K562 (cell line): Measurements from ENCODE around the gene COL5A1. TPM values are rescaled to one million over a fixed set of nuclear protein-coding genes. Genes with fewer than 3 reads are reported as not detected.

Experiments
- ATAC-seq: fragments of 200-7000 bp; cut with Tn5 transposase; 3 replicates; pipeline ENCODE4 v1.9.1; 2020; ENCODE audit warnings: moderate library complexity
- BruUV-seq: library from RNA; stranded (reverse); fragments of 400-500 nt; replicated peaks from 2 replicates; lab custom pipeline; 2021; lab: Mats Ljungman, UMichigan
- CTCF ChIA-PET: fragments of 300-600 bp; formaldehyde crosslinking; extraction: SDS; loops from one replicate; lab custom pipeline; 2021; ENCODE audit warnings: low intra/inter-chr PET ratio; lab: Yijun Ruan, JAX
- POLR2A ChIA-PET: fragments of 300-600, 350-650 bp; sonication (Branson Sonifier 250); formaldehyde crosslinking; extraction: SDS; loops from one replicate; lab custom pipeline; 2021; ENCODE audit warnings: antibody characterized with exemption, inconsistent platforms; lab: Yijun Ruan, JAX
- DNase-seq, 4 experiments: peaks; one replicate each; pipeline versions ENCODE4 v3.0.0 to v3.0.0-alpha.2; 2011 to 2018; ENCODE audit warnings: low spot score in 3 of 4, mixed read lengths in 3 of 4; ENCODE audit errors: extremely low read depth in 1 of 4
- FAIRE-seq: peaks from 2 replicates; lab custom pipeline; 2011; peaks lifted over from hg19 to GRCh38; lab: Jason Lieb, UNC
- H2AFZ ChIP-seq: 2 replicates; pipeline ENCODE4 v1.6.0; 2011; ENCODE audit warnings: low read depth, low read length, control low read depth, inconsistent platforms
- H3K27ac ChIP-seq: fragments of 200-600 bp; 3 replicates; pipeline ENCODE4 v1.8.0; 2011; ENCODE audit warnings: low read depth, mild to moderate bottlenecking, control low read depth, inconsistent platforms, low read length, moderate library complexity, mixed read lengths; ENCODE audit errors: extremely low read depth
- H3K27me3 ChIP-seq, 2 experiments: fragments of 300-600 bp in 1 of 2; 2 replicates in 1 of 2; 3 replicates in 1 of 2; pipeline versions ENCODE4 v1.6.0 to v1.8.0; 2011; ENCODE audit warnings: inconsistent platforms in 2 of 2, low read length in 2 of 2, mild to moderate bottlenecking in 1 of 2, mixed read lengths in 1 of 2, moderate library complexity in 1 of 2; ENCODE audit not compliant: control insufficient read depth in 2 of 2, insufficient read depth in 2 of 2
- H3K36me3 ChIP-seq: fragments of 300-600 bp; 3 replicates; pipeline ENCODE4 v1.8.0; 2011; ENCODE audit warnings: mild to moderate bottlenecking, low read length, inconsistent platforms; ENCODE audit not compliant: control insufficient read depth, insufficient read depth
- H3K4me1 ChIP-seq, 2 experiments: fragments of 200-600 bp in 1 of 2; replicated peaks in 1 of 2; 2 replicates in 1 of 2; 3 replicates in 1 of 2; pipeline versions ENCODE4 v1.5.1 to v1.8.0; 2011; ENCODE audit warnings: inconsistent platforms in 2 of 2, low read length in 2 of 2, mild to moderate bottlenecking in 1 of 2, mixed read lengths in 1 of 2, moderate library complexity in 1 of 2; ENCODE audit not compliant: control insufficient read depth in 2 of 2, insufficient read depth in 2 of 2
- H3K4me2 ChIP-seq: 2 replicates; pipeline ENCODE4 v1.6.1; 2011; ENCODE audit warnings: low read length, control low read depth, inconsistent platforms, mixed read lengths; ENCODE audit not compliant: insufficient read depth
- H3K4me3 ChIP-seq: fragments of 200-600 bp; sonication (generic), shearing (Covaris generic); 2 replicates; pipeline ENCODE4 v1.5.1; 2016; ENCODE audit warnings: control low read depth, inconsistent platforms
- H3K79me2 ChIP-seq: fragments of 200-600 bp; 3 replicates; pipeline ENCODE4 v1.8.0; 2011; ENCODE audit warnings: low read length, inconsistent platforms; ENCODE audit not compliant: control insufficient read depth, insufficient read depth
- H3K9ac ChIP-seq, 2 experiments: 2 replicates each; pipeline versions ENCODE4 v1.6.0 to v1.6.1; 2011; ENCODE audit warnings: low read depth in 2 of 2, low read length in 2 of 2, control low read depth in 1 of 2, inconsistent platforms in 1 of 2, mild to moderate bottlenecking in 1 of 2, mixed read lengths in 1 of 2; ENCODE audit not compliant: insufficient read depth in 1 of 2
- H3K9me1 ChIP-seq: one replicate; pipeline ENCODE4 v1.6.0; 2011; ENCODE audit warnings: inconsistent platforms, mild to moderate bottlenecking, low read length, moderate library complexity; ENCODE audit not compliant: control insufficient read depth, insufficient read depth
- H3K9me3 ChIP-seq: replicated peaks from 2 replicates; pipeline ENCODE4 v1.5.1; 2011; ENCODE audit warnings: low read depth, low read length, inconsistent platforms; ENCODE audit not compliant: control insufficient read depth, insufficient read depth
- H4K20me1 ChIP-seq: replicated peaks from 2 replicates; pipeline ENCODE4 v1.6.1; 2011; ENCODE audit warnings: low read length, inconsistent platforms, mixed read lengths; ENCODE audit not compliant: control insufficient read depth, insufficient read depth
- CBX1 ChIP-seq: sonication (generic); IDR thresholded peaks from 2 replicates; pipeline ENCODE4 v1.6.1; 2016; ENCODE audit warnings: antibody characterized with exemption, low read depth, mild to moderate bottlenecking
- E2F4 ChIP-seq: sonication (generic); formaldehyde crosslinking; IDR thresholded peaks from 2 replicates; pipeline ENCODE4 v1.8.0; 2022; ENCODE audit warnings: mild to moderate bottlenecking, low read depth, missing genetic modification reagents
- FOXA3 ChIP-seq, 2 experiments: fragments of 450-650 bp in 1 of 2; sonication (generic) in 1 of 2; formaldehyde crosslinking; IDR thresholded peaks in 1 of 2; conservative IDR thresholded peaks in 1 of 2; 2 replicates each; pipeline versions ENCODE4 v1.4.0 to v1.8.0; 2020 to 2022; ENCODE audit warnings: mild to moderate bottlenecking in 2 of 2, missing genetic modification reagents in 1 of 2
- GTF3C2 ChIP-seq: IDR thresholded peaks from 3 replicates; pipeline ENCODE4 v1.6.1; 2011; ENCODE audit warnings: borderline replicate concordance, mild to moderate bottlenecking, moderate library complexity; ENCODE audit not compliant: insufficient read length; ENCODE audit errors: extremely low read depth
- HDAC1 ChIP-seq, 2 experiments: fragments of 450-650 bp; IDR thresholded peaks; 2 replicates each; pipeline ENCODE4 v1.6.1; 2016 to 2017; ENCODE audit warnings: inconsistent platforms in 1 of 2, mild to moderate bottlenecking in 1 of 2, moderate library complexity in 1 of 2
- JUNB ChIP-seq: fragments of 450-650 bp; formaldehyde crosslinking; conservative IDR thresholded peaks from 2 replicates; pipeline ENCODE4 v1.4.0; 2020; ENCODE audit warnings: mild to moderate bottlenecking
- MAX ChIP-seq: sonication (generic); formaldehyde crosslinking; IDR thresholded peaks from 2 replicates; pipeline ENCODE4 v1.9.0; 2022; ENCODE audit warnings: mild to moderate bottlenecking, missing genetic modification reagents
- MEIS2 ChIP-seq: fragments of 450-650 bp; IDR thresholded peaks from 2 replicates; pipeline ENCODE4 v1.6.1; 2014; ENCODE audit warnings: mild to moderate bottlenecking; ENCODE audit not compliant: partially characterized antibody
- MNT ChIP-seq, 2 experiments: fragments of 450-650 bp; conservative IDR thresholded peaks; 2 replicates each; pipeline ENCODE4 v1.6.1; 2017; ENCODE audit warnings: mild to moderate bottlenecking in 2 of 2, moderate library complexity in 2 of 2
- PRMT5 ChIP-seq: sonication (generic); formaldehyde crosslinking; IDR thresholded peaks from 2 replicates; pipeline ENCODE4 v1.5.0; 2020; ENCODE audit warnings: missing genetic modification reagents
- SMARCA5 ChIP-seq: fragments of 450-650 bp; IDR thresholded peaks from 2 replicates; pipeline ENCODE4 v1.6.1; 2016
- TEAD1 ChIP-seq, 2 experiments: fragments of 450-650 bp in 1 of 2; sonication (generic) in 1 of 2; formaldehyde crosslinking; IDR thresholded peaks; 2 replicates each; pipeline versions ENCODE4 v1.4.0 to v1.8.0; 2020 to 2022; ENCODE audit warnings: mild to moderate bottlenecking in 2 of 2, missing genetic modification reagents in 1 of 2
- ZNF785 ChIP-seq: fragments of 250-450 bp; sonication (Bioruptor Pico); IDR thresholded peaks from 2 replicates; pipeline ENCODE4 v1.4.0; 2020; ENCODE audit warnings: mild to moderate bottlenecking
- WGBS: fragments of 100-300 bp; shearing (Covaris generic); methylation state at CpG from one replicate; pipeline ENCODE4 v1.1.6; 2016; ENCODE audit warnings: low coverage, mixed read lengths; ENCODE audit not compliant: insufficient coverage; ENCODE audit errors: missing lambda C conversion rate; 5-methylcytosine and 5-hydroxymethylcytosine counted together
- in situ Hi-C: fragments of 300-500 bp; cut with MboI; formaldehyde crosslinking; loops from 4 replicates; pipeline ENCODE4 v1.15.0; 2018; ENCODE audit warnings: inconsistent platforms, mixed read lengths
- intact Hi-C: fragments of 100-400 bp; cut with micrococcal nuclease; formaldehyde crosslinking; loops from 2 replicates; pipeline ENCODE4 v1.14.2; 2022
- polyA plus RNA-seq, 8 experiments: library from polyadenylated mRNA; depleted of rRNA in 4 of 8; stranded (reverse) in 5 of 8; unstranded in 3 of 8; fragments of >200 nt; fragmentation: Nextera tagmentation in 2 of 8; fragmentation: Illumina TruSeq in 1 of 8; extraction: Ambion mirVana in 2 of 8; extraction: Trizol in 1 of 8; gene quantifications; 2 replicates each; pipeline versions ENCODE4 v1.2.1 to v1.2.3, GENCODE V29; 2011 to 2014; ENCODE audit warnings: inconsistent platforms in 1 of 8, missing spikeins in 1 of 8
- total RNA-seq, 7 experiments: library from RNA; depleted of rRNA in 6 of 7; stranded (reverse); fragments of >200 nt in 6 of 7; fragmentation: Illumina TruSeq in 2 of 7; extraction: Trizol in 2 of 7; gene quantifications; 2 replicates each; pipeline versions ENCODE4 v1.2.1 to v1.2.3, GENCODE V29; 2011 to 2021; ENCODE audit warnings: low replicate concordance in 1 of 7

Gene COL5A1
- total and polyA plus RNA-seq, 9 of the 15 experiments (the other 6 are each of a cell fraction or from before 2014, with no cell fraction given), result under 0.01 to 0.13 (median 0.04) TPM; not detected in 6

- no peak for TF ChIP-seq GTF3C2
- TF ChIP-seq MAX (CRISPR knock-in tag), result no peak
Measured at GRCh38 chr9:134892221-134892620, 250.6 kb downstream of the COL5A1 start (continued).

- FAIRE-seq, result no peak
- POLR2A ChIA-PET, result no interaction called here
- no peaks in the 10 kb centered on the region for H3K9me3 ChIP-seq
- intact Hi-C loops (no loop called here), in situ Hi-C loops (no loop called here)
- no peaks in the 10 kb centered on the region for H3K79me2 ChIP-seq
- 0% methylated on average over 7 of the region's 7 CpGs for WGBS
- H3K4me1 ChIP-seq, result no peaks in the 10 kb centered on the region
- H2AFZ ChIP-seq, result no peak overlapping the region
- peaks cover 8 to 23% of the 10 kb centered on the region in 2 experiments; a peak in 3 of 5 replicates for H3K27me3 ChIP-seq
- DNase-seq, result no peak
- no peak overlapping the region for H3K4me3 ChIP-seq
- H3K4me2 ChIP-seq, result no peak overlapping the region
- no peaks in the 10 kb centered on the region for H3K36me3 ChIP-seq
- no peak overlapping the region for H3K9ac ChIP-seq
- H3K27ac ChIP-seq, result no peak overlapping the region
- ATAC-seq, result no peak
- H3K9me1 ChIP-seq, result no peaks in the 10 kb centered on the region
- 0 out of 2 replicates have a peak, but pooled peaks cover 3% of the 10 kb centered on the region for H4K20me1 ChIP-seq
- CTCF ChIA-PET, result no interaction called here
- BruUV-seq, result no TSS peak
- TF ChIP-seq MNT (conservative IDR thresholded peaks at IDR 0.05) (no peak), CBX1 (no peak), JUNB (no peak), ZNF785 (CRISPR knock-in tag) (no peak), E2F4 (CRISPR knock-in tag) (no peak), MEIS2 (no peak), FOXA3 (CRISPR knock-in tag; conservative IDR thresholded peaks at IDR 0.05 in 1 of 2, IDR thresholded peaks at IDR 0.05 in 1 of 2) (no peak), PRMT5 (CRISPR knock-in tag) (no peak), TEAD1 (CRISPR knock-in tag; IDR thresholded peaks at IDR 0.05) (no peak), HDAC1 (IDR thresholded peaks at IDR 0.05) (no peak), SMARCA5 (no peak)
Measured at GRCh38 chr9:134892820-134893420, 251.3 kb downstream of the COL5A1 start.
